Activated T-cell treated with anti-CD3 and anti-CD28 coated beads, Interleukin-2, amount 50 U/mL, for 48 hours (primary cell): ENCODE measurements around the gene BCAP29.
"Not testable (repeated sequence)": the region's sequence is repeated elsewhere in the genome, so short reads cannot be mapped to it uniquely, and the experiment has no call there.

Experiments used
- DNase-seq, 2 experiments: peaks; one replicate each; pipeline ENCODE4 v3.0.0-alpha.2; 2020

The BCAP29 gene

DNA sequence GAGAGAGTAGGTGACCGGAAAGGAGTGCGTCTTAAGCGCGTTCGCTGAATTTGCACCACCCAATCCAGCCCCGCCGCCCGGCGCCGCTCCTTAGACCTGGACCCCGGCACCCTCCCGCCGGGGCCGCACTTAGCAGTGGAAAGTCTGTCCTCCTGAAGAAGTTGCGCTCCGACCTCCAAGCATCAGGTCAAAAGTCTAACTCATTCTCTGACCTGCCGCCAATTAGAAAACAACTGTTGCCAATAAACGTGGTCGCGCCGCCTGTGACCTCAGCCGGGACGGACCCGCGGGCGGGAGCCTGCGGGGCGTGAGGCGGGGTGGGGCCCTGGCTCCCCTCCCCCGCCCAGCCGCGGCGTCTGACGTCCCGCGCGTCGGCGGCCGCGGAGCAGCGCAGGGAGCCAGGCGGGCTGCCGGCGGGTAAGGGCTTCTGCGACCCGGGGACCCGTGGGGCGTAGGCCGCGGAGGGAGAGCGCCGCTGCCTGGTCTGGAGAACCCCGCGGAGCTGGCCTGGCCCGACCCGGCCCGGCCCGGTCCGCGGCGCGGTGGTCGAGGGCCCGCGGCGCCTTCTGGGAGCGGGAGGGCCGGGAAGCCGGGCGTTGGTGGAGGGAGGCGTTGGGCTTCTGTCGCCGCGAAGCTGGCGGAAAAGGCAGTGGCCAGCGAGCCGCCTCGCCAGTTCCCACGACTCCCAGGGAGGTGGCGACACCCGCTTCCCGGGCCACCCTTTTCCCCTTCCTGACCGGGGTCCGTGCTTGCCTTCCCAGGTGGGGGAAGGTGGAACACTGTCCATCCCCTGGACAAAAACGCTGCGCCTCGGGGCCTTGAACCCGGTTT is at the start of gene BCAP29:
Gene BCAP29 (plus strand): TSS at position 362 of the 831 bp plus-strand sequence. CDS start 527 bp downstream, outside the sequence.
- peak; percentile 81 to 84 for DNase-seq

DNA sequence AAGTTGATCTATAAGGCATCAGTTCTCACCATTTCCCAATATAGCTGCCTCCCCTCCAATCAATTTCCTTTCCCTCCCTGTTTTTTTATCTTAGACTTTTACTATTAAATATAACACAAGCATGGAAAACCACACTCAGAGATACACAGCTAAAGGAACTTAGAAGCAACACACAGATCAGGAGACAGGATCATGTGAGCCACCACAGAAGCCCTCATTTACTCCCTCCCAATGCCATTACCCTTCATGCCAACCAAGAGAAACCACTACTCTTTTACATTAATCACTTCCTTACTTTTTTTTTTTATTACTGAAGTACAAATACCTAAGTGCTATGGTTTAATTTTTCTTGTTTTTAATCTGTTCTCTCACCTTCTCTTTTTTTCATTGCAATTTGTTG is 49.3 kb upstream of the BCAP29 start:
- no peak for DNase-seq

GRCh38 chr7:107534139-107534538 is 45.9 kb upstream of the BCAP29 start:
- no peak for DNase-seq

DNA sequence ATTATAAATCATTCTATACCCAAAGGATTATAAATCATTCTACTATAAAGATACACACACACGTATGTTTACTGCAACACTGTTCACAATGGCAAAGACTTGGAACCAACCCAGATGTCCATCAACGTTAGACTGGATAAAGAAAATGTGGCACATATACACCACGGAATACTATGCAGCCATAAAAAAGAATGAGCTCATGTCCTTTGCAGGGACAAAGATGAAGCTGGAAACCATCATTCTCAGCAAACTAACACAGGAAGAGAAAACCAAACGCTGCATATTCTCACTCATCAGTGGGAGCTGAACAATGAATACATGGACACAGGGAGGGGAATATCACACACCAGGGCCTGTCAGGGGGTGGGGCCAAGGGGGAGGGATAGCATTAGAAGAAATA is 42.8 kb upstream of the BCAP29 start:
- DNase-seq, result not testable (repeated sequence)

- no peak for DNase-seq
These were observed 42.0 kb upstream of the BCAP29 start for GRCh38 chr7:107538001-107538400.

DNA sequence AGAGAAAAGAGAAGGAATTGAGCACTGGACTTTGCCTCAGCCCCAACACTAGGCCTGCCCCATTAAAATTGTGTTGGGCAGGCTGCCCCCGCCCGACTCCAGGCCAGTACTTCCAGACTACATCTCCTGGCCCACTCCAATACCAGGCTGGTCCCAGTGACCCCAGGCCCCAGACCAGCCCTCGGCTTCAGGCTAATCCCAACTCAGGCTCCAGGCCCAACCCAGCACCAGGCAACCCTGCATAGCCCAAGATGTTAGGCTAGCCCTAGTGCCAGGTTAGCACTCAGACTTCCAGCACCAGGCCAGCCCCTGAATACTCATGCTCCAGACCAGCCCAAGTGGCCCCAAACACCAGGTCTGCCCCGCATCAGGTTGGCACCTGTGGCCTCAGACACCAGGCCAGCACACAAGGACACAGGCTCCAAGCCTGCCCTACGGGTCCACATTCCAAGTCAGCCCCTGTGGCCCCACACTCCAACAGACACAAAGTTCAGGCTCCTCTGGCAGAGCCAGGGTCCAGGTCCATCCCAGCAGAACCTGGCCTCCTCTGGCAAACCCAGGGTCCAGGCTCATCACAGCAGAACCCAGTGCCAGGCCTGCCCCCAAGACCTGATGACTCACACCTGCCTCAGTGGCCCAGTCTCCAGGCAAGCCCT is 36.6 kb upstream of the BCAP29 start:
- DNase-seq, result no peak

DNA sequence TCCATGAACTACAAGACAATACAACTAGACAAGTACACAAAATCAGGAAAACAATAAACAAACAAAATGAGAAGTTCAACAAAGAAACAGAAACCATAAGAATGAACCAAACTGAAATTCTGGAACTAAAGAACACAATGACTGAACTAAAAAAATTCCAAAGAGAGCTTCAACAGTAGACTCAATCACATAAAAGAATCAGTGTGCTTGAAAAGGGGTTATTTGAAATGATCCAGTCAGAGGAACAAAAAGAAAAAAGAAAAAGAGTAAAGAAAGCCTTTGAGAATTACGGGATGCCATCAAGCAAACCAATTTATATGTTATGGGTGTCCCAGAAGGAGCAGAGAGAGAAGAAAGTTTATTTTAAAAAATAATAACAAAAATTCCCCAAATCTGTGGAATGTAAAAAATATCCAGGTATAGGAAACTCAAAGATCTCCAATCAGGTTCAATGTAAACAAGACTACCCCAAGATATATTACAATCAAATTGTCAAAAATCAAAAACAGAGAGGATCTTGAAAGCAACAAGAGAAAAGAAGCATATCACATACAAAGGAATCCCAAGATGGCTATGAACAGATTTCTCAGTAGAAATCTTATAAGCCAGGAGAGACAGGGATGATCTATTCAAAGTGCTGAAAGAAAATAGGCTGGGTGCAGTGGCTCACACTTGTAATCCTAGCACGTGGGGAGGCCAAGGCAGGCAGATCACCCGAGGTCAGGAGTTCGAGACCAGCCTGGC is 35.0 kb upstream of the BCAP29 start:
- no peak for DNase-seq

DNA sequence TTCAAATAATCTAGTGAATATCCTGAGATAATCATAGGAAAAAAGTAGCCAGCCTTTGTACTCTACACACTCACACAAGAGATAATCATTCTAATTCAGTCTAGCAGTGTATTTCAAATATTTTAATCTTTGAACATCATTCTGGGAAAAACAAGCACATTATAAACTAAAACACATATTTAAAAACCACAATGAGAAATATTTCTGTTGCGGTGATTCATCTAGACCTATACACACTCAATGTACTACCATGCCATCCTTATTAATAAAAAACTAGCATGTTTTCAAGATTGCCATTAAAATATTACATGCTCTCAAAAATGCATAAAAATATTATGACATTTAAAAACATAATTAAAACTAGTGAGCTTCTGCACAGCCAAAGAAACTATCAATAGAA is 28.1 kb upstream of the BCAP29 start:
- DNase-seq, result no peak

DNA sequence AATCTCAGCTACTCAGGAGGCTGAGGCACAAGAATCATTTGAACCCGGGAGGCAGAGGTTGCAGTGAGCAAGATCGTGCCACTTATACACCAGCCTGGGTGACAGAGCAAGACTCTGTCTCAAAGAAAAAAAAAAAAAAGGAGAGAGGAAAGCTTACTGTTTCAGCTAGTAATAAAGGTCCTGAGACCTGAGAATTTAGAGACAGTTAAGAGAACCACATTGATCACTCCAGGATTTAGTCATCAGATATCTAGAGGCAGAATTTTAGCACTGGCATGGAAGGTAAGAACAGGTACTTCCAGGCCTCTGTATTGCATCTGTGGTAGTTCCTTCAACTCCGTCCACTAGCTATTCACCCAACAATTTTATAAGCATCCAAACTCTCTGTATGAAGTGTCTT is 24.2 kb upstream of the BCAP29 start:
- no peak for DNase-seq

DNA sequence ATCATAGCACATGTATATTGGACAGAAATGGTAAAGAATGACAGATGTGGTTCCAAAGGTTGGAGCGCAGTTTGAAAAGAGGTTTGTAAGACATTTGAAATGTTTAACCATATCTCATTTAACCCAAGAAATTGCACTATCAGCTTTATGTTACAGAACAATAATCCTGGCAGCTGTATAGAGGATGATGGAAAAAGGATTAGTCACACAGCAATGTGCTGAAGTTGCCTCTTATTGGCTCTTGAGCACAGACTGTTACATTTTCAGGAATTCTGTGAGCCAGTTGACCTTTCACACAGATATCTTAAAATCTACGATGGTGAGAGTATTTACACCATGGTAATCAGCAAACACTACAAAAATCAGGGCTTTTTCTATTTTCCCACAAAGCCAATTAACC is 20.2 kb upstream of the BCAP29 start:
- no peak for DNase-seq

DNA sequence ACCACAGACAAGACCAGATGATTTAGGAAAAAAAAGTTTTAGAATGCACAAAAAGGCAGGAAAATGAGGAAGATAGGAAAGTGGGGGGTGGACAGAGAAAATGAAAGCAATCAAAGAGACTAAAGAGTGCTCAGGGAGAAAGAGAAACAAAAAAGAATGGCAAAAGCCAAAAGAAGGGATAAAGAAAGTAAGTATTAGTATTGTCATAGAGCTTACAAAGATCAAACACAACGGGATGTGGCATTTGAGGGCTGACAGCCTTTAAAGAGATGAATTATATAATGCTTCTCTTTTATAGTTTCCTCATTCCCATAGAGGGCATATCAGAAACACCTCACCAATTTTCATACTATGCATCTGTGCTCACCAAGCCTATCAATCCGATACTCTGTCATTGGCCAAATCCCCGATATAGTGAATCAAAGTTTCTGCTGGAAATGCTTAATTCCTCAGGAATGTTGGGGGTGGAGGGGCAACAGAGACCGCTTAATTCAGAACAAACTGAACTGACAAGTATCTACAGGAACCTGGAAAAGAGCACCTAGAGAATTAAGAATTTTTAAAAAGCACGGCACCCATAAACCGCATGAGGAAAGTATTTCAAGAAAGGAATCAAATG is 19.0 kb upstream of the BCAP29 start:
- DNase-seq, result no peak

GRCh38 chr7:107563081-107563774 is 16.8 kb upstream of the BCAP29 start:
- DNase-seq, result no peak

GRCh38 chr7:107563775-107564552 is 16.1 kb upstream of the BCAP29 start, which contains the start of the genes COG5 and DUS4L:
Gene COG5 (minus strand): TSS chr7:107563920. CDS start chr7:107563896, 24 bp downstream.
Gene DUS4L (plus strand): TSS chr7:107563971. CDS start chr7:107567071, 3,100 bp downstream.
- DNase-seq, result peak; percentile 88 to 91

DNA sequence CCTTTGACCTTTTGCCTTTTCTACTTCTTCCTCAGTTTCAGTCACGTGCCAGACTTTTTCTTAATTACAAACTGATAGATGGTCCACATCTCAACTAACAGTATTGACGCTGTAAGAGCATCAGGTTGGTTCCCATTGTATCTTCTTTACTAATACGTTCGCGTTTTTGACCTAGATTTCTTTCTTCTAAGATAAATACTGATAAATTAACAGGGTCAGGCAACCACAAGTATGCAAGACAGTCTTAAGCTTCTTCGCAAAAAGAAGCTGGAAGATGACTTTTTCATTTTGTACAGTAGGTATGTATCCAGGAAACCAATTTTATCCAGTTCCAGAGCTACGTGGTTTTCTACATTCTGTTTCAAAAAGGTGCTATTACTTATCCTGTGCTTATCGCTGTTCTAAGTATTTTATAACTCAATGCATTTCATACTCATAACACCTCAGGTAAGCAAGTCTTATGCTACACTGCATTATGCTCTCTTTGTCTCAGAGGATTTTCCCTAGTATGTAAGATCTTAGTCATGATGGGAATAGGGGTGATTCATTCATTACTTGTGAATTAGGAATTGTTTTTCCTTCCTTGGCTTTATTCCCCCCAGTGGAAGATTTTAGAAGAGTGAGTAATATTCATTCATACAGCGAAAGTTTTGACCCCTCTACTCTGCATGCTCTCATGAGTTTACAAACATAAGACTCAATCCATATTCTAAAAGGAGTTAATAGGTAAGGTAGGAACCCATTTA is 15.3 kb upstream of the BCAP29 start:
- DNase-seq, result no peak

DNA sequence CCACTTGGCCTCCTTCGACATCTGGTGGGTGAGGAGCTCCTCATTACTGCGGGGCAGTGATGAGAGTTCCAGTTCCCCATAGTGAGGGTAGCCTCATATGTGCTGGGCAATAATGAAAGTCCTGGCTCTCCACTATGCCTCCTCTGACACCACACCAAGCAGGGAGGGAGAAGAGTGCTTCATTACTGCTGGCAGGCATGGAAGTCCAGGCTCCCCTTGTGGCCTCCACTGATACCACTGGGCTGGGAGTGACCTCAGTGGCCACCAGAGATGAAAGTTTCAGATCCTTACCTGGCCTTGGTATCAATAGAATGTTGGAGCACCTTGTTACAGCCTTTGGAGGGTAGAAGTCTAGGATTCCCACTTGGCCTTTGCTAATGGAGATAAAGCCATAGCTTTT is 9.7 kb upstream of the BCAP29 start:
- DNase-seq, result no peak

DNA sequence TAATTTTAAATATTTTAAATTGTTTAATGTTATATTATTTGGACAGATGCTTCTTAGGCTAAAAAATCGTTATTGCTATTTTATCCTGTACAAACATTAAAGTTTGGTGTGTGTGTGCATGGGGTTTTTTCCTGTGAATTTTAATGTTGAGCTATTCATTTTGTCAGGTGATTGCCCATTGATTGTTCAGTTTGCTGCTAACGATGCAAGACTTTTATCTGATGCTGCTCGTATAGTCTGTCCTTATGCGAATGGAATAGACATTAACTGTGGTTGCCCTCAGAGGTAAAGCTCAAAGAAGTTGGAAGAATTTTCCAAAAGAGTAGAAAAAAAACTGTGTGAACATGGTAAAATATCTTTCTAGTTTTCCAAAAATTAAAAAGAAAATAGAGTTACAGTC is 6.5 kb upstream of the BCAP29 start:
- no peak for DNase-seq

DNA sequence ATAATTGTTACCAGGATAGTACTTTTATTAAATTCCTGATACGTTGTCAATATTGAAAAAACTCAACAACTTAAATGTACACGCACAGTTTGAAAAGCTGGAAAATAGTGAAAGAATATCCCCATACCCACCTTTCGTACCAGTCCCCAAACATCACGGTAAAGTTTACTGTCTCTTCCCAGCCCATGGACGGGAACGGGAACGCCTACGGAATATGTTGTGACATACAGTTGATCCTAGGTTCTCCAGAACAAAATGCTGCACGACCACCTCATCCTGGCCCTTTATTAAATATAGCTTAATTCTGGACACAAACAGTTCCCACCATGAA is 527 bp upstream of the BCAP29 start:
- DNase-seq, result no peak

GRCh38 chr7:107580716-107581383 is 804 bp downstream of the BCAP29 start:
- DNase-seq, result no peak

- no peak for DNase-seq
These were observed 1.5 kb downstream of the BCAP29 start for GRCh38 chr7:107581387-107582013.

- DNase-seq, result no peak
These were observed 2.8 kb downstream of the BCAP29 start for GRCh38 chr7:107582875-107583274.
